ENCODE results near the gene CD5L. TPM values are rescaled to one million over a fixed set of nuclear protein-coding genes. Genes with fewer than 3 reads are reported as not detected.

CD5L gene
- total and polyA plus RNA-seq, 9 of the 15 experiments (the other 6 are each of a cell fraction or from before 2014, with no cell fraction given), result not detected

- no peak for TF ChIP-seq TFE3 (CRISPR knock-in tag; IDR thresholded peaks at IDR 0.05)
- TF ChIP-seq ZNF717 (CRISPR knock-in tag; IDR thresholded peaks at IDR 0.05), result no peak
- no peak for TF ChIP-seq NBN (IDR thresholded peaks at IDR 0.05; ENCODE audit: low read depth)
- TF ChIP-seq NCOA1 (IDR thresholded peaks at IDR 0.05; ENCODE audit: low read depth), result no peak
- no peak for TF ChIP-seq ZC3H4 (CRISPR knock-in tag; IDR thresholded peaks at IDR 0.05; ENCODE audit: borderline replicate concordance)
- TF ChIP-seq ZNF174 (CRISPR knock-in tag; IDR thresholded peaks at IDR 0.05), result no peak
Observed at GRCh38 chr1:157781048-157781447, 60.6 kb downstream of the CD5L start (continued).

Small RNA genes lying within 50 kb of the gene (small RNA-seq; reads per million reads assigned to genes)
- not detected for gene MRPS21P2

Other genes with a start within 250 kb of the CD5L start
- not detected in 2 replicates for gene FCRL4, start 243.7 kb downstream of the CD5L start, total RNA-seq (2014; rRNA removed)
- not detected in 2 replicates for gene FCRL4, start 243.7 kb downstream of the CD5L start, total RNA-seq (2014; rRNA removed; fragmentation: Illumina TruSeq; extraction: Trizol)
- not detected in 2 replicates for gene FCRL4, start 243.7 kb downstream of the CD5L start, total RNA-seq (2015; rRNA removed; fragmentation: Illumina TruSeq; extraction: Trizol)
- gene FCRL4, start 243.7 kb downstream of the CD5L start, total RNA-seq (2021), result not detected in 2 replicates
- gene FCRL4, start 243.7 kb downstream of the CD5L start, polyA plus RNA-seq (2011; rRNA removed), result not detected in 2 replicates
- gene FCRL4, start 243.7 kb downstream of the CD5L start, polyA plus RNA-seq (2014; fragmentation: Illumina TruSeq; extraction: Trizol), result not detected in 2 replicates
- not detected for gene FCRL4, start 243.7 kb downstream of the CD5L start, polyA plus RNA-seq (2014; fragmentation: Nextera tagmentation; extraction: Ambion mirVana)
- gene FCRL4, start 243.7 kb downstream of the CD5L start, polyA plus RNA-seq (2014; rRNA removed), result not detected in 2 replicates
- gene FCRL3, start 141.0 kb downstream of the CD5L start, total RNA-seq (2014; rRNA removed), result not detected in 2 replicates
- gene FCRL3, start 141.0 kb downstream of the CD5L start, total RNA-seq (2014; rRNA removed; fragmentation: Illumina TruSeq; extraction: Trizol), result not detected in 2 replicates
- not detected in 2 replicates for gene FCRL3, start 141.0 kb downstream of the CD5L start, total RNA-seq (2015; rRNA removed; fragmentation: Illumina TruSeq; extraction: Trizol)
- not detected in 2 replicates for gene FCRL3, start 141.0 kb downstream of the CD5L start, total RNA-seq (2021)
- gene FCRL3, start 141.0 kb downstream of the CD5L start, polyA plus RNA-seq (2011; rRNA removed), result not detected in 2 replicates
- gene FCRL3, start 141.0 kb downstream of the CD5L start, polyA plus RNA-seq (2014; fragmentation: Illumina TruSeq; extraction: Trizol), result not detected in 2 replicates
- gene FCRL3, start 141.0 kb downstream of the CD5L start, polyA plus RNA-seq (2014; fragmentation: Nextera tagmentation; extraction: Ambion mirVana), result not detected
- not detected in 2 replicates for gene FCRL3, start 141.0 kb downstream of the CD5L start, polyA plus RNA-seq (2014; rRNA removed)
- not detected in 2 replicates for gene FCRL2, start 64.7 kb downstream of the CD5L start, total RNA-seq (2014; rRNA removed)
- gene FCRL2, start 64.7 kb downstream of the CD5L start, total RNA-seq (2014; rRNA removed; fragmentation: Illumina TruSeq; extraction: Trizol), result not detected in 2 replicates
- gene FCRL2, start 64.7 kb downstream of the CD5L start, total RNA-seq (2015; rRNA removed; fragmentation: Illumina TruSeq; extraction: Trizol), result not detected in 2 replicates
- gene FCRL2, start 64.7 kb downstream of the CD5L start, total RNA-seq (2021), result not detected in 2 replicates
- not detected in 2 replicates for gene FCRL2, start 64.7 kb downstream of the CD5L start, polyA plus RNA-seq (2011; rRNA removed)
- gene FCRL2, start 64.7 kb downstream of the CD5L start, polyA plus RNA-seq (2014; fragmentation: Illumina TruSeq; extraction: Trizol), result not detected in 2 replicates
- gene FCRL2, start 64.7 kb downstream of the CD5L start, polyA plus RNA-seq (2014; fragmentation: Nextera tagmentation; extraction: Ambion mirVana), result not detected
- not detected in 2 replicates for gene FCRL2, start 64.7 kb downstream of the CD5L start, polyA plus RNA-seq (2014; rRNA removed)
- not detected in 2 replicates for gene FCRL1, start 21.7 kb downstream of the CD5L start, total RNA-seq (2014; rRNA removed)
- gene FCRL1, start 21.7 kb downstream of the CD5L start, total RNA-seq (2014; rRNA removed; fragmentation: Illumina TruSeq; extraction: Trizol), result not detected in 2 replicates
- gene FCRL1, start 21.7 kb downstream of the CD5L start, total RNA-seq (2015; rRNA removed; fragmentation: Illumina TruSeq; extraction: Trizol), result not detected in 2 replicates
- gene FCRL1, start 21.7 kb downstream of the CD5L start, total RNA-seq (2021), result not detected in 2 replicates
- gene FCRL1, start 21.7 kb downstream of the CD5L start, polyA plus RNA-seq (2011; rRNA removed), result not detected in 2 replicates
- gene FCRL1, start 21.7 kb downstream of the CD5L start, polyA plus RNA-seq (2014; fragmentation: Illumina TruSeq; extraction: Trizol), result not detected in 2 replicates
- gene FCRL1, start 21.7 kb downstream of the CD5L start, polyA plus RNA-seq (2014; fragmentation: Nextera tagmentation; extraction: Ambion mirVana), result not detected
- gene FCRL1, start 21.7 kb downstream of the CD5L start, polyA plus RNA-seq (2014; rRNA removed), result not detected in 2 replicates
- gene KIRREL1, start 151.8 kb upstream of the CD5L start, total RNA-seq (2014; rRNA removed), result 0.05 TPM in 1 of 2 replicates, not detected in the other
- under 0.01 TPM in 1 of 2 replicates, not detected in the other for gene KIRREL1, start 151.8 kb upstream of the CD5L start, total RNA-seq (2014; rRNA removed; fragmentation: Illumina TruSeq; extraction: Trizol)
- 0.07 TPM in 1 of 2 replicates, not detected in the other for gene KIRREL1, start 151.8 kb upstream of the CD5L start, total RNA-seq (2015; rRNA removed; fragmentation: Illumina TruSeq; extraction: Trizol)
- gene KIRREL1, start 151.8 kb upstream of the CD5L start, total RNA-seq (2021), result 0.18 and 0.22 TPM in 2 replicates
- gene KIRREL1, start 151.8 kb upstream of the CD5L start, polyA plus RNA-seq (2011; rRNA removed), result 0.01 TPM in 1 of 2 replicates, not detected in the other
- gene KIRREL1, start 151.8 kb upstream of the CD5L start, polyA plus RNA-seq (2014; fragmentation: Illumina TruSeq; extraction: Trizol), result 0.01 TPM in 2 replicates
- not detected for gene KIRREL1, start 151.8 kb upstream of the CD5L start, polyA plus RNA-seq (2014; fragmentation: Nextera tagmentation; extraction: Ambion mirVana)
- not detected in 2 replicates for gene KIRREL1, start 151.8 kb upstream of the CD5L start, polyA plus RNA-seq (2014; rRNA removed)

All from K562 (cell line).